Parathyroid adenoma (tissue), 2 donors: Measurements from ENCODE around the gene ARAP1.

Experiments used
- H2AFZ ChIP-seq: fragments of 300-600 bp; sonication (generic); one replicate; pipeline ENCODE4 v1.7.0; 2017; ENCODE audit warnings: antibody characterized with exemption, mild to moderate bottlenecking
- H3K27ac ChIP-seq: fragments of 300-600 bp; sonication (generic); one replicate; pipeline ENCODE4 v1.7.0; 2017
- H3K27me3 ChIP-seq: fragments of 300-600 bp; sonication (generic); one replicate; pipeline ENCODE4 v1.7.0; 2017; ENCODE audit warnings: low read length; ENCODE audit not compliant: control insufficient read depth, insufficient read depth
- H3K36me3 ChIP-seq: fragments of 300-600 bp; sonication (generic); one replicate; pipeline ENCODE4 v1.7.0; 2017; ENCODE audit warnings: low read length; ENCODE audit not compliant: control insufficient read depth, insufficient read depth
- H3K4me1 ChIP-seq: fragments of 300-600 bp; sonication (generic); one replicate; pipeline ENCODE4 v1.7.0; 2017; ENCODE audit warnings: control low read depth
- H3K4me2 ChIP-seq: fragments of 300-600 bp; sonication (generic); one replicate; pipeline ENCODE4 v1.7.0; 2017; ENCODE audit warnings: low read length
- H3K4me3 ChIP-seq: fragments of 300-600 bp; sonication (generic); one replicate; pipeline ENCODE4 v1.7.0; 2017; ENCODE audit warnings: low read depth, low read length
- H3K79me2 ChIP-seq: fragments of 300-600 bp; sonication (generic); one replicate; pipeline ENCODE4 v1.7.0; 2017; ENCODE audit warnings: control low read depth
- H3K9ac ChIP-seq: fragments of 300-600 bp; sonication (generic); one replicate; pipeline ENCODE4 v1.7.0; 2017; ENCODE audit warnings: mild to moderate bottlenecking
- H3K9me3 ChIP-seq: fragments of 300-600 bp; sonication (generic); one replicate; pipeline ENCODE4 v1.7.0; 2017; ENCODE audit warnings: low read length; ENCODE audit not compliant: control insufficient read depth
- CTCF ChIP-seq: fragments of 300-600 bp; sonication (generic); IDR thresholded peaks from one replicate; pipeline ENCODE4 v1.7.0; 2017; ENCODE audit warnings: antibody characterized with exemption, mild to moderate bottlenecking
- donor health status: primary hyperparathyroidism.

ARAP1 gene

DNA sequence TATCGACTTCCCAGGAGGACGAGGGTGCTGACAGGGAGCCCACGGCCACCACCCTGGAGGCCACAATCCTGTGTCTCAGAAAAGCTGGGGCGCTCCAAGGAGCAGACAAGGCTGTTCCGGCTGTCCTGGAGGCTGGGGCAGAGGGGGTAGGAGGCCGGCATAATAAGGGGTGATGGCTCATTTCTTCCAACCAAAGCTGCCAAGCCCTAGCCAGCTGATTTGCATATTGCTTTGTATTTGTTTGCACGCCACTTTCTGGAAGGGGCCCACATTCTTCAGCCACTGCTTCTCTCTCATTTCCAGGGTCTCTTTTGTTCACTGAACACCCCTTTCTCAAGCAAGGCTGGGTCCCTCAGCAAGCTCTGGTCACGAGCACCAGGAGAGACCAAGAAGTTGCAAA is 82.7 kb downstream of the ARAP1 start:
- no peak overlapping the region for H3K4me3 ChIP-seq
- H3K79me2 ChIP-seq, result no peaks in the 10 kb centered on the region
- H3K4me2 ChIP-seq, result no peak overlapping the region
- no peak overlapping the region for H3K27ac ChIP-seq
- no peak overlapping the region for H3K9ac ChIP-seq
- no peak for TF ChIP-seq CTCF
- no peak overlapping the region for H2AFZ ChIP-seq
- H3K4me1 ChIP-seq, result no peaks in the 10 kb centered on the region
- H3K27me3 ChIP-seq, result no peaks in the 10 kb centered on the region
- H3K9me3 ChIP-seq, result no peaks in the 10 kb centered on the region
- no peaks in the 10 kb centered on the region for H3K36me3 ChIP-seq

GRCh38 chr11:72668629-72669347 is 83.4 kb downstream of the ARAP1 start:
- no peak for TF ChIP-seq CTCF

GRCh38 chr11:72665911-72666472 is 86.2 kb downstream of the ARAP1 start:
- H3K4me2 ChIP-seq, result no peak overlapping the region
- H3K79me2 ChIP-seq, result no peaks in the 10 kb centered on the region
- TF ChIP-seq CTCF, result no peak
- H3K4me3 ChIP-seq, result no peak overlapping the region
- no peak overlapping the region for H3K9ac ChIP-seq
- no peaks in the 10 kb centered on the region for H3K27me3 ChIP-seq
- no peak overlapping the region for H2AFZ ChIP-seq
- no peaks in the 10 kb centered on the region for H3K36me3 ChIP-seq
- no peaks in the 10 kb centered on the region for H3K4me1 ChIP-seq
- no peak overlapping the region for H3K27ac ChIP-seq
- no peaks in the 10 kb centered on the region for H3K9me3 ChIP-seq

More at GRCh38 chr11:72668629-72669347, 83.4 kb downstream of the ARAP1 start:
- Histone ChIP-seq H3K27ac (no peak overlapping the region), H3K36me3 (no peaks in the 10 kb centered on the region), H3K9ac (no peak overlapping the region), H3K79me2 (no peaks in the 10 kb centered on the region), H3K9me3 (no peaks in the 10 kb centered on the region), H3K27me3 (no peaks in the 10 kb centered on the region), H3K4me2 (no peak overlapping the region), H3K4me3 (no peak overlapping the region), H3K4me1 (no peaks in the 10 kb centered on the region), H2AFZ (no peak overlapping the region)

DNA sequence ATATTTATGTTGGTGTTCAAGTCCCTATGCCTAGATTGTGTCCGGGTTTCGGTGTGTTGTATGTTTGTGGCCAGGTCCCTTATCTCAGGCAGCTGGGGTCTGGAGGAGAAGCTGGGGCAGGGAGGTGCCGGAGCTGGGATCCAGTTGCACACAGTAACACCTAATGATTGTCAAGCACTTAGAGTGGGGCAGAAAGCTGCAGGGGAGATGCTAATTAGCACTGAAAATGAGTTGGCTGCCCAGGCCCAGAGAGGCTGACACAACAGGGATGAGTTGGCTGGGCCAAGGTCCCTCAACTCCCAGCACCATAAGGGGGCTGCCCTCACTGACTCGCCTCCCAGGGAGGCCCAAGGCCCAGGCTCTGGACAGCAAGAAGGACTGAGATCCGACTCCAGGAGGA is 90.2 kb downstream of the ARAP1 start:
- Histone ChIP-seq H3K4me3 (no peak overlapping the region), H3K36me3 (no peaks in the 10 kb centered on the region), H3K27me3 (no peaks in the 10 kb centered on the region), H3K9me3 (no peaks in the 10 kb centered on the region), H2AFZ (no peak overlapping the region), H3K9ac (no peak overlapping the region), H3K4me2 (no peak overlapping the region), H3K79me2 (no peaks in the 10 kb centered on the region), H3K4me1 (no peaks in the 10 kb centered on the region), H3K27ac (no peak overlapping the region)
- no peak for TF ChIP-seq CTCF

GRCh38 chr11:72661486-72661885 is 90.7 kb downstream of the ARAP1 start:
- Histone ChIP-seq H3K4me1 (no peaks in the 10 kb centered on the region), H3K9me3 (no peaks in the 10 kb centered on the region), H3K79me2 (no peaks in the 10 kb centered on the region), H3K27ac (no peak overlapping the region), H3K4me2 (no peak overlapping the region), H3K27me3 (no peaks in the 10 kb centered on the region), H3K9ac (no peak overlapping the region), H3K36me3 (no peaks in the 10 kb centered on the region), H2AFZ (no peak overlapping the region), H3K4me3 (no peak overlapping the region)
- TF ChIP-seq CTCF, result no peak
